Neutrophil (primary cell): ENCODE data around the gene GABBR2.

Experiments used
- H3K27ac ChIP-seq: fragments of 200-600 bp; sonication (generic); 2 replicates; pipeline ENCODE4 v1.5.1; 2016; ENCODE audit warnings: mild to moderate bottlenecking, moderate library complexity
- H3K27me3 ChIP-seq: fragments of 200-600 bp; sonication (generic); 2 replicates; pipeline ENCODE4 v1.6.0; 2016; ENCODE audit warnings: mild to moderate bottlenecking
- H3K36me3 ChIP-seq: fragments of 200-600 bp; sonication (generic); 2 replicates; pipeline ENCODE4 v1.5.1; 2017
- H3K4me1 ChIP-seq, 2 experiments: fragments of 200-600 bp in 1 of 2; sonication (generic) in 1 of 2; 1 replicate in 1 of 2; 2 replicates in 1 of 2; pipeline versions ENCODE4 v1.5.1 to v1.6.1; 2013 to 2016; ENCODE audit warnings: low read depth in 1 of 2, low read length in 1 of 2, mild to moderate bottlenecking in 1 of 2, moderate library complexity in 1 of 2; ENCODE audit not compliant: control insufficient read depth in 1 of 2, insufficient read depth in 1 of 2
- H3K4me3 ChIP-seq, 2 experiments: fragments of 200-600 bp in 1 of 2; sonication (generic) in 1 of 2; 1 replicate in 1 of 2; 2 replicates in 1 of 2; pipeline ENCODE4 v1.5.1; 2013 to 2016; ENCODE audit warnings: low read depth in 1 of 2, low read length in 1 of 2, mild to moderate bottlenecking in 1 of 2, moderate library complexity in 1 of 2
- H3K9me3 ChIP-seq: fragments of 200-600 bp; sonication (generic); 2 replicates; pipeline ENCODE4 v1.5.1; 2016
- TF ChIP-seq, protein P1 (sequence below): fragments of 200-600 bp; sonication (generic); IDR thresholded peaks from 2 replicates; pipeline ENCODE4 v1.5.1; 2016; ENCODE audit warnings: antibody characterized with exemption

GABBR2 gene

DNA sequence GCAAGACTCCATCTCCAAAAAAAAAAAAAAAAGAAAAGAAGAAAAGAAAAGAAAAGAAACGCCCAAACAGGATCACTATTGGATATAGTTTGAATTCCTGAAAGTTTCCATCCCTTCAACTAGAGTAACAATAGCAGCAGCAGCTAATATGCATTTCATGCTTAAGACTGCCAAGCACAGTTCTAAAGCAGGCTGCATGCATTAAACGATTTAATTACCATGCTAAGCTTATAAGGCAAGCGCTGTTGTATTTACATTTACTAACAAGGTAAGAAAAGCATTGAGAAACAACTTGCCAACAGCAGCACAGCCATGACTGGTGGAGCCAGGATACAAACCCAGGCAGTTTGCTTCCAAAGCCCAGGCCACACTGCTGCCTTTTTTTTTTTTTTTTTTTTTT, 466.3 kb downstream of the GABBR2 start:
- H3K4me1 ChIP-seq = peaks cover 71 to 82% of the 10 kb centered on the region in 2 experiments
- no peaks in the 10 kb centered on the region for H3K9me3 ChIP-seq
- peaks cover 9% of the 10 kb centered on the region for H3K36me3 ChIP-seq
- TF ChIP-seq, protein P1, sequence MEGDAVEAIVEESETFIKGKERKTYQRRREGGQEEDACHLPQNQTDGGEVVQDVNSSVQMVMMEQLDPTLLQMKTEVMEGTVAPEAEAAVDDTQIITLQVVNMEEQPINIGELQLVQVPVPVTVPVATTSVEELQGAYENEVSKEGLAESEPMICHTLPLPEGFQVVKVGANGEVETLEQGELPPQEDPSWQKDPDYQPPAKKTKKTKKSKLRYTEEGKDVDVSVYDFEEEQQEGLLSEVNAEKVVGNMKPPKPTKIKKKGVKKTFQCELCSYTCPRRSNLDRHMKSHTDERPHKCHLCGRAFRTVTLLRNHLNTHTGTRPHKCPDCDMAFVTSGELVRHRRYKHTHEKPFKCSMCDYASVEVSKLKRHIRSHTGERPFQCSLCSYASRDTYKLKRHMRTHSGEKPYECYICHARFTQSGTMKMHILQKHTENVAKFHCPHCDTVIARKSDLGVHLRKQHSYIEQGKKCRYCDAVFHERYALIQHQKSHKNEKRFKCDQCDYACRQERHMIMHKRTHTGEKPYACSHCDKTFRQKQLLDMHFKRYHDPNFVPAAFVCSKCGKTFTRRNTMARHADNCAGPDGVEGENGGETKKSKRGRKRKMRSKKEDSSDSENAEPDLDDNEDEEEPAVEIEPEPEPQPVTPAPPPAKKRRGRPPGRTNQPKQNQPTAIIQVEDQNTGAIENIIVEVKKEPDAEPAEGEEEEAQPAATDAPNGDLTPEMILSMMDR = no peak
- H3K27me3 ChIP-seq = no peaks in the 10 kb centered on the region
- peak overlapping the region; percentile 85 for H3K27ac ChIP-seq
- no peak overlapping the region for H3K4me3 ChIP-seq

DNA sequence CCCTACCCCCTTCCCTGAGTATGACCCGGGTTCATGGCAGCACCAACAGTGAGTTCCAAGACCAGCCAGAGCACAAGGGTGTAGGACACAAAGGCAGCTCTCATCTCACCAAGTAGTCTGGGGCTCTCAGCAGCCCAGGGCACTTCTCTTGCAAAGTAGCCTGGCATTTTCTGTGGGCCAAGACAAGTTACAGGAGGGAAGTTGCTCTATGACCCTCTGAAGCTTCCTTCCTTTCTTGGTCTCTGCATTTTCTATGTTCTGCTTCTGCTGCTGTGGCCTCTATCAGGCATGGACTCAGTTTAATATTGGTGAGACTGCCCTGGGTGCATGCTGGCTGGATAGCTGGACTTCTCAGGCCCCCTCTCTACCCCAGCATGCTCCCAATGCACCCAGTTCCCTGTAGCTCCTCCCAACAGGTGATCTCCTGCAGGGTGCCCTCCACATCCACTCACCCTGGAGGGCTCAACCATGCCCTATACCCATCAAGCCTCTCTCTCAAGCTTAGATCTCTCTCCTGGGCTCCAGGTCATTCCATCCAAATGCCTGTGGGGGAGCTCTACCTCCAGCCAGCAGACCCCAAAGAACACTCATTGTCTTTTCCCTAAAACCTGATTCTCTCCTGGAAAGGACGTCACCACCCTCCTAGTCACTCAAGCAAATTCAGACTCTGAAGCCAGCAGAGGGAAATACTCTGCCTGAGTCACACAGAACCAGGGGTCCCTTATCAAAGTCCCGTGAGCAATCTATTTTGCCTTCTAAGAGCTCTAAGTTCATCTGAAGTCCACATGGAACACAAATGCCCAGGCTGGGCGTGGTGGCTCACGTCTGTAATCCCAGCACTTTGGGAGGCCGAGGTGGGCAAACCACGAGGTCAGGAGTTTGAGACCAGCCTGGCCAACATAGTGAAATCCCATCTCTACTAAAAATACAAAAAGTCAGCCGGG, 467.1 kb downstream of the GABBR2 start:
- no peaks in the 10 kb centered on the region for H3K9me3 ChIP-seq
- peak overlapping the region; percentile 85 for H3K27ac ChIP-seq
- H3K36me3 ChIP-seq = peaks cover 9% of the 10 kb centered on the region
- H3K27me3 ChIP-seq = no peaks in the 10 kb centered on the region
- peak overlapping the region in 1 of 2 experiments; percentile 26 for H3K4me3 ChIP-seq
- TF ChIP-seq, protein P1 = no peak
- peaks cover 71 to 82% of the 10 kb centered on the region in 2 experiments for H3K4me1 ChIP-seq

DNA sequence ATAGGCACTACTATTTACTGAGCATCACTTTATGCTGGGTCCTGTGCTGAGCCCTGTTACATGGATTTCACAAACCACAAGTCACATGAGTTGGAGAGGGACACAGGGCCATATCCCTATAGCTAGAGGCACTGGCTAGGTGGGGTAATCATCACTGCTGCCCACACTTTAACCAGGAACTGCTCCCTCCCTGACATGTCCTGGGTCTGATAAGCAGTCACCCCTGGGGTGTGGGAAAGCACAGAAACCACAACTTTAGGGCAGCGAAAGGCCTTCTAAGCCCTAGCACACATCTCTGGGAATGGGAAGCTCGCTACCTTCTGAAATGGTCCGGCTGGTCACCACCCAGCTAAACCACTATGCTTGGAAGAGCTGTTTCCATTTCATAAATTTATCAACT, 468.3 kb downstream of the GABBR2 start:
- Histone ChIP-seq H3K4me1 (peaks cover 71 to 74% of the 10 kb centered on the region in 2 experiments), H3K4me3 (peak overlapping the region in 1 of 2 experiments; percentile 26), H3K36me3 (peaks cover 9% of the 10 kb centered on the region), H3K27me3 (no peaks in the 10 kb centered on the region), H3K9me3 (no peaks in the 10 kb centered on the region), H3K27ac (peak overlapping the region; percentile 85)
- TF ChIP-seq, protein P1 = no peak
